Hepatic stellate cell (primary cell): ENCODE results near the gene NAA35.
"Not testable (repeated sequence)": the region's sequence is repeated elsewhere in the genome, so short reads cannot be mapped to it uniquely, and the experiment has no call there.

Source experiments
- DNase-seq: peaks from one replicate; pipeline ENCODE4 v3.0.0; 2011; ENCODE audit warnings: low spot score

Gene NAA35

DNA sequence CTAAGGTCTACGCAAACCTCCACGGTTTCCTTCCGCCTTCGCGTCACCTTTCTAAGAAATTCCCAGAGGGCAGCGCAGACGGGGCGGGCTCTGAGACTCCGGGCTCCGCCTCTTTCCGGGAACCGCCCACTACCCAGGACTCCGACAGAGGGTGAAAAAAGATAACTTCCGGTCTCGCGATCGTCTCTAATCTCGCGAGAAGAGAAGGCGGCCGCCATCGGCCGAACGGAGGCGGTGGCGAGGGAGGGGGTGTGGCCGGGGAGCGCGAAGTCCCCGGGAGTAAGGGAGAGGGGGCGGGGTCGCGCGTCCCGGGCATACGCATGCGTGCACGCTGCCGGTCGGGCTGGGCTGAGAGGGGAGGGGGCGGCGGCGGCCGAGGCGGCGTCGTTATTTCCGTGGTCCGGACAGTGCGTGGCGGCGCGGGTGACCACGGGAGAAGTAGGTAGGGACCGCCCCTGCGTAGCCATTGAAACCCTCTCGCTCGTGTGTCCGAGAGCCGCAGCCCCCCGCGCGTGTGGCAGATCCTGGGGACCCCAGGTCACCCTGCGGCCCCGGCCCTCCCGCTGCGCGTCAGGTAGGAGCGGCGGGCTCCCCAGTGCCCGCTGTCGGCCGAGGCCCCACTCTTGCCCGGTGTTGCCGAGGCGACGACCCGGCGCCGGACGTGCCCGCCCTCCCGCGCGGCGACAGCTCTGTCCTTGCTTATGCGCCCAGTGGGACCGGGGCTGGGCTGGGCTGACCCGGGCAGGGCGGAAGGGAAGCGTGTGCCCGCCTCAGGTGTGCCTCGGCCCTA, at the start of gene NAA35:
TSS of gene NAA35 (plus strand) at position 315 of the 790 bp plus-strand sequence. CDS start 1,014 bp downstream, outside the sequence.
- DNase-seq, result peak; percentile 97

DNA sequence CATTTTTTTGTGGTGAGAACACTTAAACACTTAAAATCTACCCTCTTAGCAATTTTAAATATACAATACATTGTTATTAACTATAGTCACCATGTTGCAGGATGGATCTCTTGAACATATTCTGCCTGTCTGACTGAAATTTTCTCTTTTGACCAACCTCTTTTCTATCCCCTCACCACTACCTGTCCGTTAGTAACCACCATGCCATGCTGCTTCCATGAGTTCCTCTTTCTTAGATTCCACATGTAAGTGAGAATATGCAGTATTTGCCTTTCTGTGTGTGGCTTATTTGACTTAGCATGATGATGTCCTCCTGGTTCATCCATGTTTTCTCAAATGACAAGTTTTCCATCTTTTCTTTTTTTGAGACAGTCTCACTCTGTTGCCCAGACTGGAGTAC, 48.5 kb upstream of the NAA35 start:
- no peak for DNase-seq

DNA sequence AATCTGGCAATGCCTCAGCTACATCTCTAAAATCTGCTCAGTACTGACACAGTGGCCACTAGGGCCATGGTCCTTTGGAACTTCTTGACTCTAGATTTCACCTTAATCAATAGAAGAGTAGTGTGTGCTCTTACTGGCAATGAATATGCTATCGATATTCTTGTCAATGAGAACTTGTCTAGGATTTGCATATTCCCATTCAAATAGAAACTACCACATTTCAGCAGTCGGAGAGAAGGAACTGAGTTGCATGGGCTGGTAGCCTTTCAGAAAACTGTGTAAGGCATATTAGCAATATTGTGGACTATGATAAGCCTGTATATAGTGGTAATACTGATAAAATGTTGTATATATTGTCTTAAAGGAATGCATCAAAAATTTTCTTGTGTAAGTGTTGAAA, 45.3 kb upstream of the NAA35 start:
- DNase-seq, result no peak

DNA sequence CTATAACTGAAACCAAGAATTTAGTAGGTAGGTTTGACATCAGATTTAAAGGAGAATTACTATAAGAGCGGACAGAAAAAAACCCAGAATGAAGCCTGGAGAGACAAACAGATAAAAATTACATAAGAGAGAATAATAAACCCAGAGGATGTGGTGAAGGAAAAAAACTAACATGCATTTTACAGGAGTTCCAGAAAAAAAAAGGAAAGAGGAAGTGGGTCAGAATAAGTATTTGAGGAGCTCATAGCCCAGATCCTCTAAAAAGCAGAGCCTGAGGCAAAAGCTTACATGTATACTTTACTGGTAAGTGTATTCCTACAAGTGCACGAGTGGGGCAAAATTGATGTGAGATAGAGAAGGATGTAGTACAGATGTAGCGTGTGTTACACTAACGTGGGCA, 43.1 kb upstream of the NAA35 start:
- no peak for DNase-seq

GRCh38 chr9:85898332-85898731, 42.6 kb upstream of the NAA35 start:
- no peak for DNase-seq

- no peak for DNase-seq
Measured at GRCh38 chr9:85899388-85899787, 41.6 kb upstream of the NAA35 start.

DNA sequence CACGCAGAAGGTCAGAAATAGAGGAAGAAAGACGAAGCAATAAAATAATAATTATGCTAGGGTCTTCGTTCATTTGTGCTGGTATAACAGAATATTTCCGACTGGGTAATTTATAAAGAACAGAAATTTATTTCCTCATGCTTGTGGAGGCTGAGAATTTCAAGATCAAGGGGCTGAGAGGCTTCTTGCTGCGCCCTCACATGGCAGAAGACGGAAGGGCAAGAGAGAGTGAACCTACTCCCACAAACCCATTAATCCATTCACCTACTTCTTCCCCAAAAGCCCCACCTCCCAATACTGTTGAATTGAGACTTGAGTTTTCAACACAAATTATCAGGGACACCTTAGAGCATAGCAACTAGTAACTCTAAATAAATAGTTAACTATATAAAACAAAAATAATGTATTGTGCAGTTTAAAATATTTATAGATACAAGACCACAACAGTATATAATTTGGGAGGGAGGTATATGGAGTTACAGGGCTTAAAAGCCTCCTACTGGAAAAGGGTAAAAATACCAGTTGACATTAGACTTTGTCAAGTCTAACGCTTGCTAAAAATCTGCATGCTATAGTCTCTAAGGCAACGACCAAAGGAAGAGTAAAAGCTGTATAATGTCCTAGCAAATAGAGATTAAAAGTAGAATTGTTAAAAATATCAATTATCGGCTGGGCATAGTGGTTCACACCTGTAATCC, 40.3 kb upstream of the NAA35 start:
- peak; percentile 10 for DNase-seq

GRCh38 chr9:85904975-85905374, 36.0 kb upstream of the NAA35 start:
- DNase-seq, result no peak

DNA sequence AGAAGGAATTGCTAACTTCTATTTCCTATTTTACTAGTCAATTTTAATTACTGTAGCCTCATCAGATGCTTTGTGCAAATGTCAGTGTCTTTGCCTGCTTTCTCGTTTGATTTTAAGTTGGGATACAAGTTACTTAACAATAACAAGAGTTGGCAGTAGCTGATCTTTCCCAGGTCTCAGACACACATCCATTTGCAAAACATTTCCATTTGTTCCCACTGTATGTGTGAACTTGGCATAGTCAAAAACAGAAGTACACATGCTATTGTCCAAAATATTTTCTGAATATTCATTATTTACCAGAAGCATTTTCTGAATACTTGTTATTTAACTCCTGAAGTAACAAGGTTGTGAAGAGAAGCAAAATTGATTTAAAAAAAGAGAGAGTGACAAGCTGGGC, 35.0 kb upstream of the NAA35 start:
- no peak for DNase-seq

- no peak for DNase-seq
Measured at GRCh38 chr9:85909390-85909789, 31.6 kb upstream of the NAA35 start.

DNA sequence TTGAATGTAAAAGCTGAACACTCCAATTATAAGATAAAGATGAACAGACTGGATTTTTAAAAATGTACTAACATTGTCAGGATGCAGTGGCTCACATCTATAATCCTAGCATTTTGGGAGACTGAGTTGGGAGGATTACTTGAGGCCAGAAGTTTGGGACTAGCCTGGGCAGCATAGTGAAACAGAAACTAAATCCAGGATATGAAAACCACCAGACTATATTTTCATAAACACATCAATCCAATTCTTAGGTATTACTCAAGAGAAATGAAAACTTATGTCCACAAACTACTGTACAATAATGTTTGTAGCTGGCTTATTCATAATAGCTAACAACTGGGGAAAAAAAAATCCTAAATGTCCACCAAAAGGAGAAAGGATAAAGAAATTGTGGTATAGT, 26.8 kb upstream of the NAA35 start:
- DNase-seq, result no peak

DNA sequence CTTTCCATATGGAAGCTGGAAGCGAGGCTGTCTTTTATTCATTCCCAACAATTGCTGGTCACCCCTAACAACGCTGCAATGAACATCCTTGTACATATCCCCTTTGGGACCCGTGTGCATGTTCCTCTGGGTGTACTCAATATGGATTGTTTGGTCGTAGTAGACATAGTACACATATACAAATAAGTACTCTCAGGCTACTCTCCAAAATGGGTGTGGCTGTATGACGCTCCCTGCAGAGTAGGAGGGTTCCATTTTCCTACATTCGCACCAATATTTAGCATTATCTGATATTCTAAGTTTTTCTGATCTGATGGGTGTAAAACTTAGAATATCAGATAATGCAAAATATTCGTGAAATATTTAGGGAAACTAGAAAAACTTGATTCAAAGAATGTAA, 23.2 kb upstream of the NAA35 start:
- no peak for DNase-seq

GRCh38 chr9:85925493-85925892, 15.5 kb upstream of the NAA35 start:
- no peak for DNase-seq

DNA sequence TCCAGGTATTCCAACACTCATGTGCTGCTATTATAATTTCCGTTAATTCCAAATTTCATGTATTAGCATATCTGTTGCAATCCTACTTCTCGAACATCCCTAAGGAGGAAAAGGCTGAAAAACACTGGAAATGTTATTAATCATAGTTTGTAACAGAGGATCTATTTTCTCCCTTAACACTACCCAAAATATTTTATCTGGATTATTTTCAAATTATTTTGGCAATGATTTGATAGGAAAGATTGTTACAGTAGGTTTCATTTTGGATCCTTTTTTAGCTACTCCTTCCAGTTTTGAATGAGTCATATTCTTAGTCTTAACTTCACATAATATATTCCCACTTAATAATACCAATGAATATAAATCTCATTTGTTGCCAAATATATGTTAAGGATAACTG, 13.9 kb upstream of the NAA35 start:
- no peak for DNase-seq

DNA sequence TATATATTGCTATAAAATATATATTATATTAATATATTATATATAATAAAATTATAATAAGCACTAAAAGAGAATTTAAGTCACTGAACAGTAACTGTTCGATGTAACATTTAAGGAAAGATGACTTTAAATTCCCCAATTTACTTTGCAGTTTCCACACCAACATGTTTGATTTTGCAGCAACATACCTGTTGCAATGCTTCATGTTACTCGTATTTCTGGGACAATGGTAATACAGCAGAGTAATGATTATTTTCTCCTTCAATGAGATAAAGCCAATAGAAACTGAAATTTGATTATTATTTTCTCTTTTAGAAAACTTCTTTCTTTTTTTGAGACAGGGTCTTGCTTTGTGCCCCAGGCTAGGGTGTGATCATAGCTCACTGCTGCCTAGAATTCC, 9.5 kb upstream of the NAA35 start:
- DNase-seq, result no peak

DNA sequence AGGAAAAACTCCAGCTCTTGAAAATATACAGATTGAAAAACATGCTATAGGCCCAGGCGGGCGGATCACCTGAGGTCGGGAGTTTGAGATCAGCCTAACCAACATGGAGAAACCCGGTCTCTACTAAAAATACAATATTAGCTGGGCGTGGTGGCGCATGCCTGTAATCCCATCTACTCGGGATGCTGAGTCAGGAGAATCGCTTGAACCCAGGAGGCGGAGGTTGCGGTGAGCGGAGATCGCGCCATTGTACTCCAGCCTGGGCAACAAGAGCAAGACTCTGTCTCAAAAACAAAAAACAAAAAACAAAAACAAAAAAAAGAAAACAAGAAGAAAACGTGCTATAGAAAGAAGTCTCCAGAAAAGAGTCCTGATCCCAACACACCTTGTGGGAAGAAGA, 5.0 kb upstream of the NAA35 start:
- not testable (repeated sequence) for DNase-seq

- no peak for DNase-seq
Measured at GRCh38 chr9:85940275-85940831, 593 bp upstream of the NAA35 start.

DNA sequence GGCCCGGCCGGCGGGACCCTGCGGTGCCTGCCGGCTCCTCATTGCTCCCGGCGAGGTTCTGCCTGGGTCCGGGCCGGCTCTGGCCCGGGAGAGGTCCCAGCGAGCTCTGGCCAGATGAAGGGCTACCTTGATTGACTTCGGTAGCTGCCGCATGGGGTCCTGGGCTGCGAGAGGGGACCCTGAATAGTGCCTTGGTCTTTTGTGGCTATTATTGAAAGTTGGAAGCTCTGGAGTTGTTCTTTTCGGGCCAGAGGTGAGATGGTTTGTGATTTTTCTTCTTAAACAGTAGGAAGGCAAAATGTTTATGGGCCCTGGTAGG, 635 bp downstream of the NAA35 start:
- no peak for DNase-seq

GRCh38 chr9:85941966-85942912, 1.3 kb downstream of the NAA35 start:
- DNase-seq, result peak; percentile 14

- no peak for DNase-seq
Measured at GRCh38 chr9:85942913-85943709, 2.2 kb downstream of the NAA35 start.

DNA sequence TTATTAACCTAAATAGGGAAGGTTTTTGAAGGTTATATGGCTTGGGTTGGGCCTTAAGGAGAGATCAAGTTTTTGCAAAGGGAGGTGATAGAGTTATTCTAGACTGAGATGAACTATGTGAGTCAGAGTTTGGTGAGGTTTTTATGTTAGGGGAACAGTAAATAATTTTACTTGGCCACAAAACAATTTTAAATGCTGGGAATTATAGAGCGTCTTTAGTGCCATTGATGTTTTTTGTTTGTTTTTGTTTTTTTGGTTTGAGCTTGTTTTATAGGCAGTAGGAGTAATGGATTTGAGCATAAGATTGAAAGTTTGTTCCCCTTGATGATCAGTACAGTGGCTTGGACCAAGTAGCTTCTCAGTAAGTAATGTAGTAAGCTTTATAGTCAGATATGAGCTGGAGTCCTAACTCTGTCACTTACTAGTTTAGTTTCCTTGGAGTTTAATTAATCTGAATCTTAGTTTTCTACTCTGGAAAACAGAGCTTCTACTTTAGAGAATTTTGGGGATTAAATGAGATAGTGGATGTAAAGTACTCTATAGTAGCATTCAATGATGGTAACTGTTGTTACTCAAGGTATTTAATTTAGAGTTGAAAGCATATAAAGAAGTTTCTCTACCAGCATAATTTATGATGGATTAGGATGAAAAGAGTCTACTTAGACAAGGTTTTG, 2.9 kb downstream of the NAA35 start:
- DNase-seq, result no peak
